Islet precursor cell (in vitro differentiated cells): Measurements from ENCODE around the gene TTC28.
"Not testable (repeated sequence)": the region's sequence is repeated elsewhere in the genome, so short reads cannot be mapped to it uniquely, and the experiment has no call there.

ENCODE experiments used
- DNase-seq: peaks from one replicate; pipeline ENCODE4 v3.0.0-alpha.2; 2018

Gene TTC28

GRCh38 chr22:28600546-28601143 is 79.0 kb downstream of the TTC28 start:
- no peak for DNase-seq

GRCh38 chr22:28599693-28600092 is 79.9 kb downstream of the TTC28 start:
- DNase-seq = no peak

- DNase-seq = no peak
These were observed 82.0 kb downstream of the TTC28 start for GRCh38 chr22:28597665-28598064.

GRCh38 chr22:28594797-28595462 is 84.7 kb downstream of the TTC28 start:
- no peak for DNase-seq

- no peak for DNase-seq
These were observed 85.4 kb downstream of the TTC28 start for GRCh38 chr22:28594076-28594796.

- DNase-seq = no peak
These were observed 86.3 kb downstream of the TTC28 start for GRCh38 chr22:28593299-28593698.

- DNase-seq = no peak
These were observed 90.4 kb downstream of the TTC28 start for GRCh38 chr22:28589102-28589750.

- DNase-seq = no peak
These were observed 94.3 kb downstream of the TTC28 start for GRCh38 chr22:28585324-28585723.

GRCh38 chr22:28582806-28583205 is 96.8 kb downstream of the TTC28 start:
- no peak for DNase-seq

GRCh38 chr22:28581016-28581415 is 98.6 kb downstream of the TTC28 start:
- no peak for DNase-seq

GRCh38 chr22:28576162-28576561 is 103.5 kb downstream of the TTC28 start:
- no peak for DNase-seq

GRCh38 chr22:28574159-28574788 is 105.4 kb downstream of the TTC28 start:
- DNase-seq = no peak

- DNase-seq = no peak
These were observed 108.8 kb downstream of the TTC28 start for GRCh38 chr22:28570696-28571373.

- DNase-seq = not testable (repeated sequence)
These were observed 110.7 kb downstream of the TTC28 start for GRCh38 chr22:28568974-28569373.

GRCh38 chr22:28568099-28568498 is 111.5 kb downstream of the TTC28 start:
- DNase-seq = no peak

GRCh38 chr22:28566920-28567499 is 112.6 kb downstream of the TTC28 start:
- not testable (repeated sequence) for DNase-seq

- DNase-seq = no peak
These were observed 116.0 kb downstream of the TTC28 start for GRCh38 chr22:28563636-28564035.

- DNase-seq = no peak
These were observed 117.3 kb downstream of the TTC28 start for GRCh38 chr22:28562324-28562723.

- not testable (repeated sequence) for DNase-seq
These were observed 118.9 kb downstream of the TTC28 start for GRCh38 chr22:28560743-28561101.

- DNase-seq = no peak
These were observed 119.4 kb downstream of the TTC28 start for GRCh38 chr22:28560046-28560742.

- DNase-seq = no peak
These were observed 122.5 kb downstream of the TTC28 start for GRCh38 chr22:28557184-28557583.
